Daoy (cell line): ENCODE data around the gene PLAGL2. TPM values are rescaled to one million over a fixed set of nuclear protein-coding genes. Genes with fewer than 3 reads are reported as not detected.
"Not testable (repeated sequence)": the region's sequence is repeated elsewhere in the genome, so short reads cannot be mapped to it uniquely, and the experiment has no call there.

Experiments used
- DNase-seq: peaks from one replicate; pipeline ENCODE4 v3.0.0-alpha.2; 2015; ENCODE audit warnings: low read depth
- total RNA-seq: library from RNA; depleted of rRNA; stranded (reverse); fragments of >200 nt; shearing (Covaris generic); gene quantifications from 2 replicates; pipeline ENCODE4 v1.2.3, GENCODE V29; 2014

The PLAGL2 gene
- total RNA-seq, 1 experiment from 2014 or later, result 4.6 TPM

GRCh38 chr20:32204205-32205109 is 3.1 kb downstream of the PLAGL2 start:
- no peak for DNase-seq

- no peak for DNase-seq
Observed at GRCh38 chr20:32203356-32204204, 4.0 kb downstream of the PLAGL2 start.

GRCh38 chr20:32201977-32202363 is 5.6 kb downstream of the PLAGL2 start:
- no peak for DNase-seq

GRCh38 chr20:32201296-32201976 is 6.1 kb downstream of the PLAGL2 start:
- no peak for DNase-seq

GRCh38 chr20:32199006-32199405 is 8.5 kb downstream of the PLAGL2 start:
- DNase-seq, result no peak

GRCh38 chr20:32197136-32197535 is 10.4 kb downstream of the PLAGL2 start:
- not testable (repeated sequence) for DNase-seq

GRCh38 chr20:32196613-32197012 is 10.9 kb downstream of the PLAGL2 start:
- not testable (repeated sequence) for DNase-seq

- DNase-seq, result no peak
Observed at GRCh38 chr20:32195581-32195980, 12.0 kb downstream of the PLAGL2 start.

- DNase-seq, result no peak
Observed at GRCh38 chr20:32193996-32194395, 13.5 kb downstream of the PLAGL2 start.

- DNase-seq, result not testable (repeated sequence)
Observed at GRCh38 chr20:32193336-32193735, 14.2 kb downstream of the PLAGL2 start.

GRCh38 chr20:32192698-32193097 is 14.8 kb downstream of the PLAGL2 start:
- no peak for DNase-seq

- no peak for DNase-seq
Observed at GRCh38 chr20:32191873-32192272, 15.7 kb downstream of the PLAGL2 start.

GRCh38 chr20:32191422-32191821 is 16.1 kb downstream of the PLAGL2 start:
- DNase-seq, result no peak

GRCh38 chr20:32190616-32191415 is 16.7 kb downstream of the PLAGL2 start:
- no peak for DNase-seq

GRCh38 chr20:32189691-32190615 is 17.6 kb downstream of the PLAGL2 start:
- no peak for DNase-seq

- no peak for DNase-seq
Observed at GRCh38 chr20:32189123-32189410, 18.5 kb downstream of the PLAGL2 start.

- no peak for DNase-seq
Observed at GRCh38 chr20:32188376-32189122, 19.0 kb downstream of the PLAGL2 start.

GRCh38 chr20:32186506-32186905 is 21.0 kb downstream of the PLAGL2 start:
- no peak for DNase-seq

GRCh38 chr20:32184961-32185603 is 22.5 kb downstream of the PLAGL2 start:
- no peak for DNase-seq
